H9 (cell line): ENCODE results near the gene PRICKLE3. TPM values are rescaled to one million over a fixed set of nuclear protein-coding genes. Genes with fewer than 3 reads are reported as not detected.

ENCODE experiments used
- DNase-seq: peaks from one replicate; pipeline ENCODE4 v3.0.0-alpha.2; 2017
- H2AFZ ChIP-seq: one replicate; pipeline ENCODE4 v1.6.1; 2013; ENCODE audit warnings: mild to moderate bottlenecking, low read length, control low read depth, moderate library complexity
- H2AK5ac ChIP-seq: 2 replicates; pipeline ENCODE4 v1.6.1; 2013; ENCODE audit warnings: low read length, control low read depth, mixed read lengths; ENCODE audit not compliant: insufficient read length
- H2BK120ac ChIP-seq: one replicate; pipeline ENCODE4 v1.6.1; 2013; ENCODE audit warnings: low read depth, mild to moderate bottlenecking, low read length, control low read depth, inconsistent platforms; ENCODE audit not compliant: poor library complexity, severe bottlenecking
- H2BK12ac ChIP-seq: 2 replicates; pipeline ENCODE4 v1.6.1; 2013; ENCODE audit warnings: low read length, control low read depth, mixed read lengths, low read depth; ENCODE audit not compliant: insufficient read length
- H2BK15ac ChIP-seq: 2 replicates; pipeline ENCODE4 v1.6.1; 2013; ENCODE audit warnings: low read depth, low read length, control low read depth
- H2BK20ac ChIP-seq: one replicate; pipeline ENCODE4 v1.6.1; 2013; ENCODE audit warnings: low read depth, mild to moderate bottlenecking, low read length, control low read depth, inconsistent platforms; ENCODE audit not compliant: poor library complexity, severe bottlenecking
- H2BK5ac ChIP-seq: 2 replicates; pipeline ENCODE4 v1.6.1; 2013; ENCODE audit warnings: low read length, control low read depth, mixed read lengths; ENCODE audit not compliant: insufficient read length
- H3K14ac ChIP-seq: 2 replicates; pipeline ENCODE4 v1.6.1; 2013; ENCODE audit warnings: low read length, control low read depth; ENCODE audit not compliant: insufficient read depth
- H3K18ac ChIP-seq: 2 replicates; pipeline ENCODE4 v1.6.1; 2013; ENCODE audit warnings: low read depth, mild to moderate bottlenecking, mixed read lengths, low read length, control low read depth; ENCODE audit not compliant: insufficient read length
- H3K23ac ChIP-seq: 2 replicates; pipeline ENCODE4 v1.6.1; 2013; ENCODE audit warnings: low read length, control low read depth, mixed read lengths, low read depth; ENCODE audit not compliant: insufficient read length
- H3K23me2 ChIP-seq: 2 replicates; pipeline ENCODE4 v1.6.1; 2013; ENCODE audit warnings: low read depth, mild to moderate bottlenecking, mixed read lengths, low read length, control low read depth; ENCODE audit not compliant: insufficient read length, poor library complexity, severe bottlenecking
- H3K27ac ChIP-seq: 2 replicates; pipeline ENCODE4 v1.5.1; 2013; ENCODE audit warnings: low read length, control low read depth, mixed read lengths, low read depth; ENCODE audit not compliant: insufficient read length
- H3K27me3 ChIP-seq: 2 replicates; pipeline ENCODE4 v1.6.1; 2013; ENCODE audit warnings: low read length, control low read depth, inconsistent platforms; ENCODE audit not compliant: insufficient read depth
- H3K4ac ChIP-seq: 2 replicates; pipeline ENCODE4 v1.6.1; 2013; ENCODE audit warnings: low read depth, mild to moderate bottlenecking, control low read depth, inconsistent platforms, low read length, moderate library complexity
- H3K4me1 ChIP-seq: 2 replicates; pipeline ENCODE4 v1.6.1; 2013; ENCODE audit warnings: low read length, control low read depth, inconsistent platforms; ENCODE audit not compliant: insufficient read depth
- H3K4me2 ChIP-seq: 2 replicates; pipeline ENCODE4 v1.6.1; 2013; ENCODE audit warnings: low read length, control low read depth, mixed read lengths; ENCODE audit not compliant: insufficient read length, insufficient read depth
- H3K56ac ChIP-seq: 2 replicates; pipeline ENCODE4 v1.6.1; 2013; ENCODE audit warnings: low read depth, mild to moderate bottlenecking, mixed read lengths, low read length, control low read depth; ENCODE audit not compliant: insufficient read length
- H3K79me1 ChIP-seq: 2 replicates; pipeline ENCODE4 v1.6.1; 2013; ENCODE audit warnings: low read depth, mild to moderate bottlenecking, moderate library complexity, low read length, control low read depth, inconsistent platforms; ENCODE audit not compliant: insufficient read depth, poor library complexity, severe bottlenecking
- H3K79me2 ChIP-seq: 2 replicates; pipeline ENCODE4 v1.6.1; 2013; ENCODE audit warnings: low read length, control low read depth, inconsistent platforms; ENCODE audit not compliant: insufficient read depth
- H3K9ac ChIP-seq: 2 replicates; pipeline ENCODE4 v1.6.1; 2013; ENCODE audit warnings: low read length, control low read depth, mixed read lengths; ENCODE audit not compliant: insufficient read length; ENCODE audit errors: extremely low read depth
- H3K9me3 ChIP-seq: one replicate; pipeline ENCODE4 v1.6.1; 2013; ENCODE audit warnings: low read depth, low read length, inconsistent platforms; ENCODE audit not compliant: control insufficient read depth
- H3T11ph ChIP-seq: one replicate; pipeline ENCODE4 v1.6.1; 2013; ENCODE audit warnings: mild to moderate bottlenecking, low read length, control low read depth, inconsistent platforms
- H4K20me1 ChIP-seq: one replicate; pipeline ENCODE4 v1.6.1; 2013; ENCODE audit not compliant: control insufficient read depth, insufficient read length, insufficient read depth
- H4K5ac ChIP-seq: 2 replicates; pipeline ENCODE4 v1.6.1; 2013; ENCODE audit warnings: low read depth, mild to moderate bottlenecking, mixed read lengths, low read length, control low read depth; ENCODE audit not compliant: insufficient read length
- H4K8ac ChIP-seq: replicated peaks from 2 replicates; pipeline ENCODE4 v1.6.1; 2013; ENCODE audit warnings: low read length, control low read depth, mixed read lengths, low read depth; ENCODE audit not compliant: insufficient read length
- H4K91ac ChIP-seq: 2 replicates; pipeline ENCODE4 v1.6.1; 2013; ENCODE audit warnings: low read depth, mild to moderate bottlenecking, moderate library complexity, mixed read lengths, low read length, control low read depth; ENCODE audit not compliant: insufficient read length
- H3K27ac Mint-ChIP-seq, 3 experiments: 2 replicates in 2 of 3; 3 replicates in 1 of 3; pipeline ENCODE4 v1.8.0; 2020 to 2021; ENCODE audit warnings: mixed read lengths in 3 of 3, mild to moderate bottlenecking in 1 of 3, moderate library complexity in 1 of 3
- H3K27me3 Mint-ChIP-seq: 2 replicates; pipeline ENCODE4 v1.8.0; 2021; ENCODE audit warnings: low read depth, mild to moderate bottlenecking, moderate library complexity, mixed read lengths
- H3K36me3 Mint-ChIP-seq, 3 experiments: 2 replicates in 2 of 3; 3 replicates in 1 of 3; pipeline ENCODE4 v1.8.0; 2020 to 2021; ENCODE audit warnings: low read depth in 3 of 3, mixed read lengths in 3 of 3; ENCODE audit not compliant: insufficient read depth in 1 of 3
- H3K4me1 Mint-ChIP-seq, 2 experiments: 2 replicates each; pipeline ENCODE4 v1.8.0; 2020; ENCODE audit warnings: mixed read lengths in 2 of 2
- H3K4me3 Mint-ChIP-seq, 2 experiments: 2 replicates in 1 of 2; 3 replicates in 1 of 2; pipeline ENCODE4 v1.8.0; 2020 to 2021; ENCODE audit warnings: mild to moderate bottlenecking in 2 of 2, mixed read lengths in 2 of 2, moderate library complexity in 1 of 2
- H3K9me3 Mint-ChIP-seq, 2 experiments: 2 replicates in 1 of 2; 3 replicates in 1 of 2; pipeline ENCODE4 v1.8.0; 2020; ENCODE audit warnings: mild to moderate bottlenecking in 2 of 2, mixed read lengths in 2 of 2, moderate library complexity in 1 of 2
- CTCF ChIP-seq: fragments of 200-600 bp; sonication (generic); conservative IDR thresholded peaks from 3 replicates; pipeline ENCODE4 v1.8.0; 2021; ENCODE audit warnings: antibody characterized with exemption, mild to moderate bottlenecking
- WGBS: extraction: QIAGEN DNeasy Blood & Tissue Kit; methylation state at CpG from one replicate; pipeline ENCODE4 v1.1.7; 2013; ENCODE audit warnings: missing lambda C conversion rate, low lambda C conversion rate, mixed read lengths; ENCODE audit not compliant: insufficient read length; ENCODE audit errors: extremely low coverage; 5-methylcytosine and 5-hydroxymethylcytosine counted together
- total RNA-seq: library from RNA; stranded (reverse); gene quantifications from 2 replicates; pipeline ENCODE4 v1.2.1, GENCODE V29; 2021

The PRICKLE3 gene
- total RNA-seq, 1 experiment from 2014 or later: 9.7 TPM

GRCh38 chrX:49214416-49214815 is 28.2 kb upstream of the PRICKLE3 start:
- Histone ChIP-seq H4K5ac (no peak overlapping the region), H2AFZ (no peak overlapping the region), H3K9ac (no peak overlapping the region), H3K18ac (no peak overlapping the region), H3K4ac (no peak overlapping the region), H3T11ph (no peak overlapping the region), H3K23me2 (no peaks in the 10 kb centered on the region), H2BK15ac (no peak overlapping the region), H3K9me3 (peaks cover 42% of the 10 kb centered on the region), H3K27ac (no peak overlapping the region), H3K14ac (no peak overlapping the region), H2BK5ac (no peak overlapping the region), H2BK12ac (no peak overlapping the region), H4K8ac (no peak overlapping the region), H3K79me1 (no peaks in the 10 kb centered on the region), H4K20me1 (no peaks in the 10 kb centered on the region), H3K23ac (no peak overlapping the region), H2AK5ac (no peak overlapping the region), H2BK120ac (no peak overlapping the region), H3K79me2 (no peaks in the 10 kb centered on the region), H3K4me2 (no peak overlapping the region), H2BK20ac (no peak overlapping the region), H4K91ac (no peak overlapping the region), H3K56ac (no peak overlapping the region), H3K27me3 (no peaks in the 10 kb centered on the region), H3K4me1 (no peaks in the 10 kb centered on the region)
- Mint-ChIP-seq H3K27me3 (peaks cover 20% of the 10 kb centered on the region), H3K4me3 (no peak overlapping the region), H3K36me3 (peaks cover 0 to 13% (median 7%) of the 10 kb centered on the region in 3 experiments; a peak in 3 of 7 replicates), H3K27ac (no peak overlapping the region), H3K4me1 (peaks cover 0 to 5% of the 10 kb centered on the region in 2 experiments; a peak in 2 of 4 replicates), H3K9me3 (peaks cover 87 to 95% of the 10 kb centered on the region in 2 experiments)
- no peak for TF ChIP-seq CTCF
- DNase-seq: no peak
- WGBS: no CpG with 5 or more reads among the region's 2 CpGs
